ENCODE results near the gene SLC47A1. TPM values are rescaled to one million over a fixed set of nuclear protein-coding genes. Genes with fewer than 3 reads are reported as not detected.

The SLC47A1 gene
- total and polyA plus RNA-seq, 2 of the 13 experiments (the other 11 are each of a cell fraction or from before 2014, with no cell fraction given), result 42.1 to 67.5 TPM

GRCh38 chr17:19538095-19539039 is 4.7 kb downstream of the SLC47A1 start (continued):
- TF ChIP-seq ZNF503 (CRISPR knock-in tag; IDR thresholded peaks at IDR 0.05) (peak; percentile 76; the same call in 1 of the 2 replicates), DPF2 (CRISPR knock-in tag; IDR thresholded peaks at IDR 0.05; ENCODE audit: borderline replicate concordance, low read depth) (peak; percentile 95), TARDBP (CRISPR knock-in tag; IDR thresholded peaks at IDR 0.05) (peak; percentile 97), NFRKB (IDR thresholded peaks at IDR 0.05) (no peak), MLX (CRISPR knock-in tag; IDR thresholded peaks at IDR 0.05) (peak; percentile 87), ZBTB8A (CRISPR knock-in tag; IDR thresholded peaks at IDR 0.05; ENCODE audit: borderline replicate concordance, low read depth) (peak; percentile 65; the same call in 1 of the 2 replicates), GFI1 (CRISPR knock-in tag; IDR thresholded peaks at IDR 0.05; ENCODE audit: borderline replicate concordance) (peak; percentile 85; the same call in 1 of the 2 replicates), NONO (IDR thresholded peaks at IDR 0.05) (no peak), NONO (CRISPR knock-in tag; conservative IDR thresholded peaks at IDR 0.05) (peak; percentile 86), ZNF569 (CRISPR knock-in tag; IDR thresholded peaks at IDR 0.05; ENCODE audit: borderline replicate concordance) (no peak), TBL1XR1 (IDR thresholded peaks at IDR 0.05; ENCODE audit: borderline replicate concordance, low read length, partially characterized antibody) (peak; percentile 80), GPN1 (CRISPR knock-in tag; IDR thresholded peaks at IDR 0.05; ENCODE audit: borderline replicate concordance) (no peak), ZFX (CRISPR knock-in tag; IDR thresholded peaks at IDR 0.05; ENCODE audit: low read depth) (peak; percentile 60; the same call in 1 of the 2 replicates), RAD51 (IDR thresholded peaks at IDR 0.05; ENCODE audit: borderline replicate concordance) (no peak), ZNF256 (CRISPR knock-in tag; conservative IDR thresholded peaks at IDR 0.05) (no peak), ZFY (CRISPR knock-in tag; IDR thresholded peaks at IDR 0.05) (no peak), KLF6 (CRISPR knock-in tag; IDR thresholded peaks at IDR 0.05) (no peak), MXD1 (CRISPR knock-in tag; IDR thresholded peaks at IDR 0.05) (no peak), ZNF30 (CRISPR knock-in tag; IDR thresholded peaks at IDR 0.05) (no peak), ZUFSP (CRISPR knock-in tag; IDR thresholded peaks at IDR 0.05; ENCODE audit: borderline replicate concordance) (no peak)
- TF ChIP-seq, protein P1, sequence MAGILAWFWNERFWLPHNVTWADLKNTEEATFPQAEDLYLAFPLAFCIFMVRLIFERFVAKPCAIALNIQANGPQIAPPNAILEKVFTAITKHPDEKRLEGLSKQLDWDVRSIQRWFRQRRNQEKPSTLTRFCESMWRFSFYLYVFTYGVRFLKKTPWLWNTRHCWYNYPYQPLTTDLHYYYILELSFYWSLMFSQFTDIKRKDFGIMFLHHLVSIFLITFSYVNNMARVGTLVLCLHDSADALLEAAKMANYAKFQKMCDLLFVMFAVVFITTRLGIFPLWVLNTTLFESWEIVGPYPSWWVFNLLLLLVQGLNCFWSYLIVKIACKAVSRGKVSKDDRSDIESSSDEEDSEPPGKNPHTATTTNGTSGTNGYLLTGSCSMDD (CRISPR knock-in tag; IDR thresholded peaks at IDR 0.05), result no peak
- TF ChIP-seq, protein P2, sequence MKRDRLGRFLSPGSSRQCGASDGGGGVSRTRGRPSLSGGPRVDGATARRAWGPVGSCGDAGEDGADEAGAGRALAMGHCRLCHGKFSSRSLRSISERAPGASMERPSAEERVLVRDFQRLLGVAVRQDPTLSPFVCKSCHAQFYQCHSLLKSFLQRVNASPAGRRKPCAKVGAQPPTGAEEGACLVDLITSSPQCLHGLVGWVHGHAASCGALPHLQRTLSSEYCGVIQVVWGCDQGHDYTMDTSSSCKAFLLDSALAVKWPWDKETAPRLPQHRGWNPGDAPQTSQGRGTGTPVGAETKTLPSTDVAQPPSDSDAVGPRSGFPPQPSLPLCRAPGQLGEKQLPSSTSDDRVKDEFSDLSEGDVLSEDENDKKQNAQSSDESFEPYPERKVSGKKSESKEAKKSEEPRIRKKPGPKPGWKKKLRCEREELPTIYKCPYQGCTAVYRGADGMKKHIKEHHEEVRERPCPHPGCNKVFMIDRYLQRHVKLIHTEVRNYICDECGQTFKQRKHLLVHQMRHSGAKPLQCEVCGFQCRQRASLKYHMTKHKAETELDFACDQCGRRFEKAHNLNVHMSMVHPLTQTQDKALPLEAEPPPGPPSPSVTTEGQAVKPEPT (CRISPR knock-in tag; IDR thresholded peaks at IDR 0.05; ENCODE audit: low read depth), result peak; percentile 95; the same call in 1 of the 2 replicates
